H4 (cell line): ENCODE data around the gene SPINK4. TPM values are rescaled to one million over a fixed set of nuclear protein-coding genes. Genes with fewer than 3 reads are reported as not detected.

Experiments
- DNase-seq: peaks from one replicate; pipeline ENCODE4 v3.0.0-alpha.2; 2015; ENCODE audit warnings: low spot score
- total RNA-seq: library from RNA; depleted of rRNA; stranded (reverse); fragments of >200 nt; shearing (Covaris generic); gene quantifications from 2 replicates; pipeline ENCODE4 v1.2.3, GENCODE V29; 2014; rRNA removed

SPINK4 gene
- total RNA-seq, 1 experiment from 2014 or later, result 4.5 TPM

DNA sequence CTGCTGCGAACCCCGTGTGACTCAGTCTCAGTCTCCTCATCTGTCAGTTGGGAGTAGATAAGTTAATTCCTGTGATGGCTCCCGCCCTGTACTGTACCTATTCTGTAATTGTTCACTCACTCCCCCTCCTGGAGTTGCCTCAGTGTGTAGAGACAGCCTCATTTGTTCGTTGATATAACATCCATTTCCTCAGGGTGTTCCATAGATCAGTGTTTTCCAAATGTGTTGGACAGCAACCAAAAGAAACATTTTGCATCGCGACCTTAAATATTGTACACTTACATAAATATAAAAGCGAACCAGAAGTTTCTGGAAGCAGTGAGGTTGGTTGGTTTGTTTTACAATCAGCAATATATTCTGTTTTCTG lies 51.0 kb downstream of the SPINK4 start:
- no peak for DNase-seq

DNA sequence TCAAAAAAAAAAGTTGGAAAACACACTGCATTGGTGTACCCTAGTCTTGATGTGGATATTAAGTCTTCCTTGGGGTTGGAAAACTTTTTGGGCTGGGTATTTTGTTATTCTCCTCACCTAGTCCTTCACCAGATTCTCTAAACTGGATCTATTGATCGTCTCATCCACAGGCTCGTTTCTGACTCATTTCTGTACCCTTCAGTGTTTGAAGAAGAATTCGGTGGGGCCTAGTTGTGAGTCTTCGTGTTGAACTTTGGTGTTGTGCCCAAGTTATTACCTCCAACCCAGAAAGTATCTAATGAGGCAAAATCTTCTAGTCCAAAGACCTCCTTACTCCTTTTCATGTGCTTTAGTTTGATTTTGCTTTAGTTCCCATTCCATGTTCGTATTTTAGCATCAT lies 51.9 kb downstream of the SPINK4 start:
- DNase-seq, result no peak

DNA sequence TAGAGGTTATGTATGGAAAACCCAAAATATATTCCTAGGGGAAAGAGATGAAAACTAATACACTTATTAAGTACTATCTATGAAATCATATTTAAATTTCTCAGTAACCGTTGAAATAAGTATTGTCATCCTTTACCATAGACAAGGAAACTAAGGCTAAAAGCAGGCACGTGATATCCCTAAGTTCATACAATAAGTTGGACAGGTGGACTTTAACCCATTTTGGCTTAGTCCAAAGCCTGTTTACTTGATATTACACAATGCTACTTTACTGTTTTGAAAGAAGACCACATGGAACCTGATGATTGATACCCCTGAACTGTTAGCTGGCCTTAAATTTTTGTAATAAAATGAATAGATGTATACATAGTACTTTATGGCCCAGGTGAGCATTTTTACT lies 53.8 kb downstream of the SPINK4 start:
- no peak for DNase-seq

DNA sequence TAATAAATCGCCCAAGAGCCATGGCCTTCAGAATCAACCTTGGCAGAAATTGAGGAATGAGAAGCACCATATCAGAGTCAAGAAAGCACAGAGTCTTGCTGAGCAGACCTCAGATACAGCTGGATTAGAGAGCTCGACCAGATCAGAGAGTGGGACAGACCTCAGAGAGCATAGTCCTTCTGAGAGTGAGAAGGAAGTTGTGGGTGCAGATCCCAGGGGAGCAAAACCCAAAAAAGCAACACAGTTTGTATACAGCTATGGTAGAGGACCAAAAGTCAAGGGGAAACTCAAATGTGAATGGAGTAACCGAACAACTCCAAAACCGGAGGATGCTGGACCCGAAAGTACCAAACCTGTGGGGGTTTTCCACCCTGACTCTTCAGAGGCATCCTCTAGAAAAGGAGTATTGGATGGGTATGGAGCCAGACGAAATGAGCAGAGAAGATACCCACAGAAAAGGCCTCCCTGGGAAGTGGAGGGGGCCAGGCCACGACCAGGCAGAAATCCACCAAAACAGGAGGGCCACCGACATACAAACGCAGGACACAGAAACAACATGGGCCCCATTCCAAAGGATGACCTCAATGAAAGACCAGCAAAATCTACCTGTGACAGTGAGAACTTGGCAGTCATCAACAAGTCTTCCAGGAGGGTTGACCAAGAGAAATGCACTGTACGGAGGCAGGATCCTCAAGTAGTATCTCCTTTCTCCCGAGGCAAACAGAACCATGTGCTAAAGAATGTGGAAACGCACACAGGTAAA lies 54.9 kb downstream of the SPINK4 start:
- DNase-seq, result no peak

DNA sequence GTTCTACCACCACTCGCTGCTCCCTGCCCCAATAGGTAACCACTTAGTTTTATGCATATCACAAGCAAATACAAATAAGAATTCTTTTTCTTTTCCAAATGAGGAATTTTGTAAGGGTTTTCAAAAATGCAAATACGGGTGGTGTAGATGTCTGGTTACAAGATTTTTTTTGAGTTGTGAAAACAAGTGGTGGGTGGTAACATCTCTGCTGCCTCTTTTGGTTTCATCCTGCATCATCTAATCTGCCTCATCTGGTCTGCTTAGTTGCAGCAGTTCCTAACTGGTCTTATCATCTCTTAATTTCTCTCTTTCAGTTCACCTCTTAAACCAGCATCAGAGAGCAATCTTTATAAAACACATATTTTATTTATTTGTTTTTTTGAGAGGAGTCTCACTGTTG lies 55.6 kb downstream of the SPINK4 start:
- DNase-seq, result no peak

DNA sequence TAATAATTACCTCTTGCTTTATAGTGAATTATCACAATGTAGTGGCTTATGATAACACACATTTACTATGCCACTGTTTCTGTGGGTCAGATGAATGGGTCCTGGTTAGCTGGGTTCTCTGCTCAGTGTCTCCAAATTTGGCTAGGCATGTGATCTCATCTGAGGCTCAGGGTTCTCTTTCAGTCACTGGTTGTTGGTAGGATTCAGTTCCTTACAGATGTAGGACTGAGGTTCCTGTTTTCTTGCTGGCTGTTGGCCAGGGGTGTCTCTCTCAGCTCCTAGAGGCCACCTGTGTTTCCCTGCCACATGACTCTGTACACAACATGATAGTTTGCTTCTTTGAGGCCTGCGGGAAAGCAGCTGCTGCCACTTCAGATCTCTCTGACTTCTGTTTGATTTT lies 57.5 kb downstream of the SPINK4 start:
- DNase-seq, result no peak

Other genes starting within 250 kb of the SPINK4 start
- 28.8 and 44.5 TPM in 2 replicates for gene APTX, start 238.5 kb upstream of the SPINK4 start, total RNA-seq
- 158 and 253 TPM in 2 replicates for gene DNAJA1, start 214.9 kb upstream of the SPINK4 start, total RNA-seq
- gene SMU1, start 163.5 kb upstream of the SPINK4 start, total RNA-seq, result 31.8 and 32.0 TPM in 2 replicates
- gene B4GALT1, start 72.8 kb upstream of the SPINK4 start, total RNA-seq, result 33.5 and 34.5 TPM in 2 replicates
- 58.8 and 67.4 TPM in 2 replicates for gene BAG1, start 24.5 kb downstream of the SPINK4 start, total RNA-seq
- 129 and 164 TPM in 2 replicates for gene CHMP5, start 24.9 kb downstream of the SPINK4 start, total RNA-seq
- 15.2 and 19.8 TPM in 2 replicates for gene NFX1, start 50.3 kb downstream of the SPINK4 start, total RNA-seq
- gene AQP7, start 162.4 kb downstream of the SPINK4 start, total RNA-seq, result 0.97 TPM in 1 of 2 replicates, not detected in the other
- 15.9 and 18.3 TPM in 2 replicates for gene AQP3, start 207.4 kb downstream of the SPINK4 start, total RNA-seq
- gene NOL6, start 233.8 kb downstream of the SPINK4 start, total RNA-seq, result 23.4 and 30.1 TPM in 2 replicates